ENCODE data around the gene GPC6.

The GPC6 gene

GRCh38 chr13:94175076-94175475 is 948.5 kb downstream of the GPC6 start:
- Histone ChIP-seq H3K4me1 (ENCODE audit: control insufficient read depth in 1 of 2, insufficient read depth in 2 of 2, low read length in 2 of 2) (no peaks in the 10 kb centered on the region), H2BK5ac (ENCODE audit: low read depth, low read length, poor library complexity) (no peak overlapping the region), H3K9me3 (ENCODE audit: insufficient read depth, low read depth, low read length) (no peaks in the 10 kb centered on the region), H3K4me2 (ENCODE audit: low read length) (no peak overlapping the region), H3K79me1 (ENCODE audit: low read length) (no peaks in the 10 kb centered on the region), H3K23ac (ENCODE audit: low read length) (no peak overlapping the region), H3K27me3 (ENCODE audit: insufficient read depth, low read length) (no peaks in the 10 kb centered on the region), H2BK12ac (ENCODE audit: low read length) (no peak overlapping the region), H4K8ac (ENCODE audit: low read depth, low read length) (no peak overlapping the region), H3K36me3 (ENCODE audit: control insufficient read depth in 1 of 2, insufficient read depth in 2 of 2, low read length in 2 of 2) (no peaks in the 10 kb centered on the region), H3K79me2 (ENCODE audit: control insufficient read depth, insufficient read depth, low read length, poor library complexity) (no peaks in the 10 kb centered on the region), H3K14ac (ENCODE audit: low read length) (no peak overlapping the region), H3K4ac (ENCODE audit: low read depth, low read length) (no peak overlapping the region), H2AK5ac (ENCODE audit: low read length) (no peak overlapping the region), H3K9ac (ENCODE audit: low read length) (no peak overlapping the region), H3K27ac (ENCODE audit: low read depth, low read length) (no peak overlapping the region), H3K4me3 (ENCODE audit: low read depth, low read length) (no peak overlapping the region), H3K18ac (ENCODE audit: low read length) (no peak overlapping the region), H2AFZ (ENCODE audit: insufficient read depth, low read length, poor library complexity) (no peak overlapping the region), H4K12ac (ENCODE audit: low read depth, low read length) (no peak overlapping the region), H4K91ac (ENCODE audit: low read depth, low read length) (no peak overlapping the region), H2BK120ac (ENCODE audit: insufficient read depth, low read length, poor library complexity) (no peak overlapping the region)
- WGBS (ENCODE audit: extremely low coverage, insufficient coverage, insufficient read length): no CpG with 5 or more reads among the region's 1 CpG
- DNase-seq: no peak

DNA sequence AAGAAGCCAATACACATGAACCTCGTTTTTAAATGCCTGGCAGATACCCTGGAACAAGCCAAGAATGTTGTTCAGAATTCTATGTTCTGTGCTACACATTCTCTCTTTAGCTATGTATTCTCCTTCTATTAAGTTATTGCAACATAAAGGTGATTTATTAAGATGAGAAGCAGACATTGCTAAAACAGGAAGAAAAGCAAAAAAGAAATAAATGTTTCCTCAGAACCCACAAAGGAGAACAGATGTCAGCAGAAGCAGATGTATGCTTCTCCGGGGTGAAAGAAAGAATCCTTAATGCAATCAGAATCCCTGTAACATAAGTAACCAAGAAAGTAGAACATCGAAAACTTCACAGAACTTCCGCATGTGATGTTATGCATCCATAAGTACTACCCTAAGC is 950.0 kb downstream of the GPC6 start:
- Histone ChIP-seq H2BK12ac (ENCODE audit: low read length) (no peak overlapping the region), H3K23ac (ENCODE audit: low read length) (no peak overlapping the region), H3K4me1 (ENCODE audit: control insufficient read depth in 1 of 2, insufficient read depth in 2 of 2, low read length in 2 of 2) (no peaks in the 10 kb centered on the region), H3K79me2 (ENCODE audit: control insufficient read depth, insufficient read depth, low read length, poor library complexity) (no peaks in the 10 kb centered on the region), H3K14ac (ENCODE audit: low read length) (no peak overlapping the region), H4K8ac (ENCODE audit: low read depth, low read length) (no peak overlapping the region), H3K4ac (ENCODE audit: low read depth, low read length) (no peak overlapping the region), H3K79me1 (ENCODE audit: low read length) (no peaks in the 10 kb centered on the region), H3K4me3 (ENCODE audit: low read depth, low read length) (no peak overlapping the region), H3K4me2 (ENCODE audit: low read length) (no peak overlapping the region), H3K9me3 (ENCODE audit: insufficient read depth, low read depth, low read length) (no peaks in the 10 kb centered on the region), H2BK120ac (ENCODE audit: insufficient read depth, low read length, poor library complexity) (no peak overlapping the region), H2BK5ac (ENCODE audit: low read depth, low read length, poor library complexity) (no peak overlapping the region), H4K12ac (ENCODE audit: low read depth, low read length) (no peak overlapping the region), H3K9ac (ENCODE audit: low read length) (no peak overlapping the region), H3K18ac (ENCODE audit: low read length) (no peak overlapping the region), H3K27ac (ENCODE audit: low read depth, low read length) (no peak overlapping the region), H2AK5ac (ENCODE audit: low read length) (no peak overlapping the region), H2AFZ (ENCODE audit: insufficient read depth, low read length, poor library complexity) (no peak overlapping the region), H3K27me3 (ENCODE audit: insufficient read depth, low read length) (no peaks in the 10 kb centered on the region), H4K91ac (ENCODE audit: low read depth, low read length) (no peak overlapping the region), H3K36me3 (ENCODE audit: control insufficient read depth in 1 of 2, insufficient read depth in 2 of 2, low read length in 2 of 2) (no peaks in the 10 kb centered on the region)
- no CpG with 5 or more reads among the region's 4 CpGs for WGBS (ENCODE audit: extremely low coverage, insufficient coverage, insufficient read length)
- no peak for DNase-seq

DNA sequence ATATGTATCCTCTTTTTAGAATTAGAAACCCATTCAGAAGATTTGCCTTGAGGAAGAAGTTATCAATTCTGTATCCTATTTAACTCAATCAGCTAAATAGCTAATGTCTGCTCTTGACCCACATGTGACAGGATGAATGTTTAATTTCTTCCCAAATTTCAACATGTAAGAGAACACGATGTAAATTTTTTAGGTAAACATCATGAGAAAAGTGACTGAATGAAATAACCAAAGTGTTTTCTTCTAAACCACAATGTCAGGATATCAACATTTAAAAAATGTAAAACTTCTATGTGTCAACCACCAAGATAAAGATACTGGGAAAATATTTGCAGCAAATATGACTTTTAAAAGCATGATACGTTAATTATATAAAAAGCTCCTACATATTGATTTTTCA is 950.4 kb downstream of the GPC6 start:
- Histone ChIP-seq H4K91ac (ENCODE audit: low read depth, low read length) (no peak overlapping the region), H3K79me2 (ENCODE audit: control insufficient read depth, insufficient read depth, low read length, poor library complexity) (no peaks in the 10 kb centered on the region), H3K4me3 (ENCODE audit: low read depth, low read length) (no peak overlapping the region), H2BK5ac (ENCODE audit: low read depth, low read length, poor library complexity) (no peak overlapping the region), H3K36me3 (ENCODE audit: control insufficient read depth in 1 of 2, insufficient read depth in 2 of 2, low read length in 2 of 2) (no peaks in the 10 kb centered on the region), H3K9me3 (ENCODE audit: insufficient read depth, low read depth, low read length) (no peaks in the 10 kb centered on the region), H3K27me3 (ENCODE audit: insufficient read depth, low read length) (no peaks in the 10 kb centered on the region), H3K23ac (ENCODE audit: low read length) (no peak overlapping the region), H3K14ac (ENCODE audit: low read length) (no peak overlapping the region), H2AK5ac (ENCODE audit: low read length) (no peak overlapping the region), H2AFZ (ENCODE audit: insufficient read depth, low read length, poor library complexity) (no peak overlapping the region), H3K4me2 (ENCODE audit: low read length) (no peak overlapping the region), H4K8ac (ENCODE audit: low read depth, low read length) (no peak overlapping the region), H3K4ac (ENCODE audit: low read depth, low read length) (no peak overlapping the region), H4K12ac (ENCODE audit: low read depth, low read length) (no peak overlapping the region), H2BK120ac (ENCODE audit: insufficient read depth, low read length, poor library complexity) (no peak overlapping the region), H3K79me1 (ENCODE audit: low read length) (no peaks in the 10 kb centered on the region), H3K27ac (ENCODE audit: low read depth, low read length) (no peak overlapping the region), H3K18ac (ENCODE audit: low read length) (no peak overlapping the region), H3K4me1 (ENCODE audit: control insufficient read depth in 1 of 2, insufficient read depth in 2 of 2, low read length in 2 of 2) (no peaks in the 10 kb centered on the region), H3K9ac (ENCODE audit: low read length) (no peak overlapping the region), H2BK12ac (ENCODE audit: low read length) (no peak overlapping the region)
- DNase-seq: no peak
- no CpG with 5 or more reads among the region's 2 CpGs for WGBS (ENCODE audit: extremely low coverage, insufficient coverage, insufficient read length)

DNA sequence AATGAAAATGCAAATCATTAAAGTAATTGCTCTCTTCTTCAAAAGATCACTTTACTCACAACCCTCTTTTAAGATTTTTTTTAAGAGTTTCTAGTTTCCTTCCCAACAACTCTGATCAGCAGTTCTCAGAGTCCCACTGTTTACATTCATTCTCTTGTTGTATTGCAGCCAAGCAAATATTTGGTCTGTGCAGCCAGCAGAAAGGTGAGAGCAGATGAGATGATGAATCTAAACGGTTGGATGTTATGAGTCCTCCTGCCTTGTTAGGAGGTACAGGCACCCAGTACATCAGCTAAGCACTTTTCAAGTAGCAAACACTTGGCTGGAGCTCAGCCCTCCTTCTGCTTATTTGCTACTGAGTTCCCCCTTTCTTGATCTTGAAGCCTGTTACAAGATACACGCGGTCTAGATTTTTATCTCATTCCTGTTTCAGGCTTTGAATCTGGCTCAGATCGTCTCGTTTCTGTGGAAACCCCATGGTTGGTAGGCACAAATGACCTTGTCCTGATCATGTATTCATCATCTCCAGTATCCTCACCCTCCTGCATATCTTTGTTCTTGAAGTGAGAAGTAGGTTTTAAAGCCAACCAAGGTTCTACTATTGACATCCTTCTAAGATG is 952.1 kb downstream of the GPC6 start:
- Histone ChIP-seq H2BK120ac (ENCODE audit: insufficient read depth, low read length, poor library complexity) (no peak overlapping the region), H2AK5ac (ENCODE audit: low read length) (no peak overlapping the region), H4K91ac (ENCODE audit: low read depth, low read length) (no peak overlapping the region), H3K4me3 (ENCODE audit: low read depth, low read length) (no peak overlapping the region), H3K4me1 (ENCODE audit: control insufficient read depth in 1 of 2, insufficient read depth in 2 of 2, low read length in 2 of 2) (no peaks in the 10 kb centered on the region), H4K8ac (ENCODE audit: low read depth, low read length) (no peak overlapping the region), H3K4me2 (ENCODE audit: low read length) (no peak overlapping the region), H2BK12ac (ENCODE audit: low read length) (no peak overlapping the region), H3K18ac (ENCODE audit: low read length) (no peak overlapping the region), H3K23ac (ENCODE audit: low read length) (no peak overlapping the region), H2AFZ (ENCODE audit: insufficient read depth, low read length, poor library complexity) (no peak overlapping the region), H3K79me2 (ENCODE audit: control insufficient read depth, insufficient read depth, low read length, poor library complexity) (no peaks in the 10 kb centered on the region), H3K14ac (ENCODE audit: low read length) (no peak overlapping the region), H3K36me3 (ENCODE audit: control insufficient read depth in 1 of 2, insufficient read depth in 2 of 2, low read length in 2 of 2) (no peaks in the 10 kb centered on the region), H3K27ac (ENCODE audit: low read depth, low read length) (no peak overlapping the region), H3K9ac (ENCODE audit: low read length) (no peak overlapping the region), H4K12ac (ENCODE audit: low read depth, low read length) (no peak overlapping the region), H3K27me3 (ENCODE audit: insufficient read depth, low read length) (no peaks in the 10 kb centered on the region), H3K4ac (ENCODE audit: low read depth, low read length) (no peak overlapping the region), H2BK5ac (ENCODE audit: low read depth, low read length, poor library complexity) (no peak overlapping the region), H3K9me3 (ENCODE audit: insufficient read depth, low read depth, low read length) (no peaks in the 10 kb centered on the region), H3K79me1 (ENCODE audit: low read length) (no peaks in the 10 kb centered on the region)
- DNase-seq: no peak
- no CpG with 5 or more reads among the region's 5 CpGs for WGBS (ENCODE audit: extremely low coverage, insufficient coverage, insufficient read length)
